Karpas-422 (cell line): ENCODE data around the gene CBFA2T2. TPM values are rescaled to one million over a fixed set of nuclear protein-coding genes. Genes with fewer than 3 reads are reported as not detected.
"Not testable (repeated sequence)": the region's sequence is repeated elsewhere in the genome, so short reads cannot be mapped to it uniquely, and the experiment has no call there.

Experiments used
- DNase-seq: peaks from one replicate; pipeline ENCODE4 v3.0.0-alpha.2; 2015
- H2AFZ ChIP-seq: fragments of 200-600 bp; sonication (generic); 2 replicates; pipeline ENCODE4 v1.6.1; 2014; ENCODE audit warnings: antibody characterized with exemption, low read length, mixed read lengths
- H3K27ac ChIP-seq: fragments of 200-600 bp; sonication (generic); 2 replicates; pipeline ENCODE4 v1.5.1; 2014; ENCODE audit warnings: mild to moderate bottlenecking, low read length, moderate library complexity
- H3K27me3 ChIP-seq: fragments of 200-600 bp; sonication (generic); 2 replicates; pipeline ENCODE4 v1.6.1; 2014; ENCODE audit warnings: low read length, mixed read lengths
- H3K36me3 ChIP-seq: fragments of 200-600 bp; sonication (generic); 2 replicates; pipeline ENCODE4 v1.6.1; 2014; ENCODE audit warnings: low read length, mixed read lengths; ENCODE audit not compliant: insufficient read depth
- H3K4me1 ChIP-seq: fragments of 200-600 bp; sonication (generic); 2 replicates; pipeline ENCODE4 v1.6.1; 2014; ENCODE audit warnings: mild to moderate bottlenecking, low read length, mixed read lengths
- H3K4me2 ChIP-seq: fragments of 200-600 bp; sonication (generic); 2 replicates; pipeline ENCODE4 v1.6.1; 2014; ENCODE audit warnings: low read length, low read depth, mild to moderate bottlenecking; ENCODE audit not compliant: poor library complexity, severe bottlenecking
- H3K4me3 ChIP-seq: fragments of 200-600 bp; sonication (generic); 2 replicates; pipeline ENCODE4 v1.5.1; 2014; ENCODE audit warnings: mild to moderate bottlenecking, antibody characterized with exemption, low read length, mixed read lengths
- H3K79me2 ChIP-seq: fragments of 200-600 bp; sonication (generic); 2 replicates; pipeline ENCODE4 v1.6.1; 2014; ENCODE audit warnings: mild to moderate bottlenecking, low read length, mixed read lengths
- H3K9ac ChIP-seq: fragments of 200-600 bp; sonication (generic); 2 replicates; pipeline ENCODE4 v1.6.0; 2014; ENCODE audit warnings: low read length
- H3K9me2 ChIP-seq: fragments of 200-600 bp; sonication (generic), shearing (Covaris generic); replicated peaks from 2 replicates; pipeline ENCODE4 v1.6.0; 2014; ENCODE audit warnings: mild to moderate bottlenecking, low read length, moderate library complexity; ENCODE audit not compliant: insufficient read depth
- H3K9me3 ChIP-seq: fragments of 300-700, 200-600 bp; sonication (generic); 2 replicates; pipeline ENCODE4 v1.6.1; 2014; ENCODE audit warnings: low read length, mixed read lengths
- H4K20me1 ChIP-seq: fragments of 200-600 bp; sonication (generic); 2 replicates; pipeline ENCODE4 v1.6.1; 2014; ENCODE audit warnings: mild to moderate bottlenecking, antibody characterized with exemption, low read length, low read depth; ENCODE audit not compliant: insufficient read depth
- total RNA-seq: library from RNA; depleted of rRNA; stranded (reverse); fragments of >200 nt; shearing (Covaris generic); gene quantifications from 2 replicates; pipeline ENCODE4 v1.2.3, GENCODE V29; 2014; ENCODE audit warnings: low replicate concordance

CBFA2T2 gene
- total RNA-seq, 1 experiment from 2014 or later: 54.8 TPM

DNA sequence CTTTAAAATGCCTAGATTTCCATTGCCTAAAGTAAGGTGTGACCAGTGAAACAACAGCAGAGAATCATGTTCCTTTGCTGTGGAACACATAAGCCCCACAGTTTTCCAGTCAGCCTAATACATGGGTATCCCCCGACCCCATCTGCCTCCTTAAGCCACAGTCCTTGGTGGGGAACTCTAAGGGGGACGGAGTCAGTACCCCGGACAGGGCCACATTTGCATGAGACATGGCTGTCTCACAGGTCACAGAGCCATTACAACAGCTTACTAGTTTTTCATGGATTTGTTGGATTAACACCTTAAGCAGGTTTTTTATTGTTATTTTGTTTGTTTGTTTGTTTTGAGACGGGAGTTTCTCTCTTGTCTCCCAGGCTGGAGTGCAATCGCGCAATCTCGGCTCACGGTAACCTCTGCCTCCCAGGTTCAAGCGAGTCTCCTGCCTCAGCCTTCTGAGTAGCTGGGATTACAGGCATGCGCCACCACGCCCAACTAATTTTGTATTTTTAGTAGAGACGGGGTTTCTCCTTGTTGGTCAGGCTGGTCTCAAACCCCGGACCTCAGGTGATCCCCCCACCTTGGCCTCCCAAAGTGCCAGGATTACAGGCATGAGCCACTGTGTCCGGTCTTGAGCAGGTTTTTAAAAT lies 157.2 kb downstream of the CBFA2T2 start:
- H3K36me3 ChIP-seq: peaks cover 26% of the 10 kb centered on the region; the same call in 1 of the 2 replicates
- H3K9me3 ChIP-seq, H3K79me2 ChIP-seq, H3K4me1 ChIP-seq, H3K9me2 ChIP-seq, H3K27ac ChIP-seq, H2AFZ ChIP-seq, H3K9ac ChIP-seq, DNase-seq, H3K4me2 ChIP-seq, H3K27me3 ChIP-seq, H4K20me1 ChIP-seq, H3K4me3 ChIP-seq: not testable (repeated sequence)

DNA sequence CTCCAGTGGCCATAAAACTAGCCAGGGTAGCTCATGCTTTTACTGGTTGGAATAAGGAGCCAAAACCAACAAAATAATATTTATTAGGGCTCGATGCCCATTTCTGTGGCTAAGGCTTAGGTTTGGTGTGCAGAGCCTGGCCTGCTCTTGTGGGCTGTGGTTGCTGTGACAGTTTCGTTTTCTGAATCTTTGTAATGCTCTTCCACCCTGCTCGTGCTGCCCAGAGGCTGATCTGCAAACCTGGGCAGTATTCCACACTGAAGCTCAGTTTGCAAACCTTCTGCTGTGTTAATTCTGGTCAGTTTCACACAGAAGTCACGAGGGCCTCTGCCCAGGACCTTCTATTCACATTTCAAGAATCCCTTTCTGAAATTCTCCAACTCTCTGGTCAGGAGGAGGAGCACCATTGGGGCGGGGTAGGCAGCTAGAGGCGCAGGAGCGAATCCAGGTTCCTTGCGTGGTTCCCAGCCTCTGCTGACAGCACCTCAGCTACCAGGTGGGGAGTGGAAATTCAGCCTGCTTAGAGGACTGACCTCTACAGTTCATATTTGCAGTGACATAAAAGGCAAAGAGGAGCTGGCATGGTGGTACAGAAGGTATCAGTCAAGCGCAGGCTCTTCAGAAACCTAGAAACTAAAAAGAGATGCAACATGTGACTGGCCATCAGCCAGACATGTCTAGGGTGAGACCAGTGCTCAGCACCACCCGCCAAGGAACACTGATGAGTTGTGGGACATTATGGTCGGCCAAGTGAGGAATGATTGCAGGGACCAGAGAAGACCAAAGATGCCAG lies 157.9 kb downstream of the CBFA2T2 start:
- DNase-seq: no peak
- H4K20me1 ChIP-seq: no peaks in the 10 kb centered on the region
- no peak overlapping the region for H3K4me3 ChIP-seq
- H3K9me2 ChIP-seq: no peaks in the 10 kb centered on the region
- peaks cover 26% of the 10 kb centered on the region; the same call in 1 of the 2 replicates for H3K36me3 ChIP-seq
- no peak overlapping the region; the same call in 1 of the 2 replicates for H3K27ac ChIP-seq
- no peaks in the 10 kb centered on the region for H3K79me2 ChIP-seq
- no peak overlapping the region for H3K4me2 ChIP-seq
- no peak overlapping the region for H2AFZ ChIP-seq
- H3K27me3 ChIP-seq: no peaks in the 10 kb centered on the region
- H3K9ac ChIP-seq: no peak overlapping the region
- H3K4me1 ChIP-seq: peaks cover 8% of the 10 kb centered on the region
- H3K9me3 ChIP-seq: no peaks in the 10 kb centered on the region

DNA sequence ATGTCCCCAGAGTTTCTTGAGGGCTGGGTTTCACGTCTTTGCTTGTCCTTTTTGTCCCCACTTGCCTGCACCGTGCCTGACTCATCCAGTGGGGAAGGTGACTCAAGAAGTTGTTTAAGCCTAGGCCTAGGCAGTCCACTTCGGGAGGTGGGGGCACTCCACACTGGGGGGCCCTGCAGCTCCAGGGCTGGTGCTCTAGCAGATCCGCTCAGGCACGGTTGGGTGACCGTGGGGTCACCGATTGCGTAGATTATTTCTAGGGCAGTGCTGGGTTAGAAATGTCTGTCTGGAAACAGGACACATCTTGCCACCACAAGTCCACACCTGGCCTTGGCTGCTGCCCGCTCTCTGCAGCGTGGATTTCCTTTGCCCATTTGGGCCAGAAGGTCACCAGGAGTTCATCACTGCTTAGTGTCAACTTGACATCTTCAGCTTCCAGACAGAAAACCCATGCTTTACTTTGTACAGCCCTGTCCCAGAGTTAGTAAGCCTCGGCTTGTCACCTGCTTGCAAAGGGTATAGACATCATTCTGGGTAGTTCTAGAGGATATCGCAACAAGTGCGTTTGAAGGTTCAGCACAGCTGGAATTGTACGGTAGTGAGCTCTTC lies 158.6 kb downstream of the CBFA2T2 start:
- Histone ChIP-seq H2AFZ (no peak overlapping the region), H3K27ac (no peak overlapping the region; the same call in 1 of the 2 replicates), H3K79me2 (no peaks in the 10 kb centered on the region), H3K9ac (no peak overlapping the region), H3K27me3 (no peaks in the 10 kb centered on the region), H3K4me1 (peaks cover 15% of the 10 kb centered on the region), H3K36me3 (peaks cover 21% of the 10 kb centered on the region; the same call in 1 of the 2 replicates), H3K9me2 (no peaks in the 10 kb centered on the region), H3K9me3 (no peaks in the 10 kb centered on the region), H3K4me3 (no peak overlapping the region), H4K20me1 (no peaks in the 10 kb centered on the region), H3K4me2 (no peak overlapping the region)
- no peak for DNase-seq

DNA sequence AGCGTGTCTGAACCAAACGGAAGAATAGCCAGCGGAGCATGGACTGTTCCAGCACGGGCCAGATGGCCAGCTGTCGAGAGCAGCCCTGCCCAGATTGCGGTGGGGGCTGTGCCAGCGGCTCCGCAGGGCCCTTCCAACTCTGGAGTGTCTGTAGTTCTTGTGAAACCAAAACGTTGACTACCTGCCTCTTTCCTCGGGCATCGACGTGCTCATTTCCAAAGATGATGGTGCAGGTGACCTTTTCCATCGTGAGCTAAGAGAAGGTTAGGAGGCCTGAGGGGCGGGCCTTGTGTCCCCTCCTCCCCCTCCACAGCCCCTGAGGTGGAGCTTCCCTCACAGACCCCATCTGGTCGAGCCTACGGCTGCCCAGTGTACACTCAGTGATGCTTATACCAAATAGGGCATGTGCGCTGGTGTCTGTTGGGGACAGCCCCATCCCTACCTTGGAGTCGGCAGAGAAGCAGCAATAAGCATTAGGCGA lies 159.3 kb downstream of the CBFA2T2 start:
- Histone ChIP-seq H3K27ac (no peak overlapping the region), H2AFZ (no peak overlapping the region), H3K79me2 (no peaks in the 10 kb centered on the region), H4K20me1 (no peaks in the 10 kb centered on the region), H3K36me3 (peaks cover 17% of the 10 kb centered on the region; the same call in 1 of the 2 replicates), H3K4me3 (no peak overlapping the region), H3K9me2 (no peaks in the 10 kb centered on the region), H3K27me3 (no peaks in the 10 kb centered on the region), H3K4me1 (peaks cover 22% of the 10 kb centered on the region), H3K4me2 (no peak overlapping the region), H3K9me3 (no peaks in the 10 kb centered on the region), H3K9ac (no peak overlapping the region)
- DNase-seq: no peak

DNA sequence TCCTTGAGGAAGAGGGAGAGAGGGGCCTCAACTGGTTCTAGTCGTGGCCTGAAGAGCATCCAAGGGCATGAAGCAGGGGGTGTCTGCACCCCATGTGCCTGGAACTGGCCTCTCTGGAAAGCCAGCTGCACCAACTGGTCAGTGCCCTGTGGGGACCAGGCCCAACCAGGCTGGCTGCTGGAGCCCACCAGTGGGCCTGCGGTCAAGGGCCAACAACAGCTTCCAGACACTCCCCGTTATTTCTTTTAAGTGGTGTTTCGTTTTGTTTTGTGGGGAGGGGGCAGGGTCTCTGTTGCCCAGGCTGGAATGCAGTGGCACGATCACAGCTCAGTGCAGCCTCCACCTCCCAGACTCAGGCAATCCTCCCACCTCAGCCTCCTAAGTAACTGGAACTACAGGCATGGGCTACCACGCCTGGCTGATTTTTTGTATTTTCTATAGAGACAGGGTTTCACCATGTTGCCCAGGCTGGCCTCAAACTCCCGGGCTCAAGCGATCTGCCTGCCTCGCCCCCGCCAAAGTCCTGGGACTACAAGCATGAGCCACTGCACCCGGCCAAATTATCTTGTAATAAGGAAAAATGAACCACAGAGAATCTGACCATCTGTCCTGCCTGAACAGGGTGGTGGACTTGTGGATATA lies 160.3 kb downstream of the CBFA2T2 start:
- Histone ChIP-seq H2AFZ (no peak overlapping the region), H3K4me3 (no peak overlapping the region), H3K9ac (no peak overlapping the region), H3K9me3 (no peaks in the 10 kb centered on the region), H3K4me1 (peaks cover 23% of the 10 kb centered on the region), H4K20me1 (no peaks in the 10 kb centered on the region), H3K4me2 (no peak overlapping the region), H3K9me2 (no peaks in the 10 kb centered on the region), H3K79me2 (no peaks in the 10 kb centered on the region), H3K27ac (no peak overlapping the region), H3K36me3 (peaks cover 9% of the 10 kb centered on the region; the same call in 1 of the 2 replicates), H3K27me3 (no peaks in the 10 kb centered on the region)
- DNase-seq: no peak

DNA sequence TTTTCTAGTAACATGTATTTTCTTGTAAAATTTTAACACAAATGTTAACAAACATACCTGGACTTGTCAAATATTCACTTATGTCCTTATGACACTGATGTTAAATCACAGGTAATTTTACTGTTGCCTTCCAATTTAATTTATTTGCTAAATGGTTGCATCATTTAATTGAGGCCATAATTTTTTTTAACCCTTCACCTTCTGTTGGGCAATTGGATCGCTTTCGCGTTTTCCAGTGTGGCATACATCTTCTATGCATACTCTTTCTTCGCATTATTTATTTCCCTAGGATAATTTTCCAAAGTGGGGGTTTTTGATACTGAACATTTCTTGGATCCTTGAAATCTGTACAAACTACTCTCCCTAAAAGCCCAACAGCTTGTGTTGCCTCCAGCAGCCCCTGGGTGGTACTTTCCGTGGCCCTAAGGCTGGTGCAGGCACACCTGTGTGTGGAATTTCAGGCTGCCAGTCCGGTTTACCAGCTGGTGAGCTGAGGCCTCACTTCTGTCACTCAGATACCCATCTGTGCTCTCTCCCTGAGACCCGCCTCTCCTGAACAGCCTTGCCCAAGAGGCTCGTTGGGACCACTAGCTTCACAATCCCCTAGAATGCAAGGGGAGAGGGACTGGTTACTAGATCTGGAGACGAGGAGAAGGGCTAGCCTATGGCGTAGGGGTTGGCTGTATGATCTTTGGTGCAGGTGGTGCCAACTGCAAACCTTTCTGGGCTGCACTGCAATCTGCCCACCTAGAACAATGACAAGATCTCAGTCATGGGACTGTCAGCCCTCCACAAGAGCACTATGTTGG lies 161.1 kb downstream of the CBFA2T2 start:
- Histone ChIP-seq H3K27ac (0 out of 2 replicates have a peak overlapping the region, but pooled peaks have one; percentile 14), H3K79me2 (no peaks in the 10 kb centered on the region), H3K4me2 (no peak overlapping the region), H3K4me1 (peaks cover 23% of the 10 kb centered on the region), H4K20me1 (no peaks in the 10 kb centered on the region), H3K9ac (no peak overlapping the region), H3K27me3 (no peaks in the 10 kb centered on the region), H3K9me2 (no peaks in the 10 kb centered on the region), H3K36me3 (0 out of 2 replicates have a peak, but pooled peaks cover 4% of the 10 kb centered on the region), H3K4me3 (no peak overlapping the region), H3K9me3 (no peaks in the 10 kb centered on the region), H2AFZ (no peak overlapping the region)
- DNase-seq: no peak

DNA sequence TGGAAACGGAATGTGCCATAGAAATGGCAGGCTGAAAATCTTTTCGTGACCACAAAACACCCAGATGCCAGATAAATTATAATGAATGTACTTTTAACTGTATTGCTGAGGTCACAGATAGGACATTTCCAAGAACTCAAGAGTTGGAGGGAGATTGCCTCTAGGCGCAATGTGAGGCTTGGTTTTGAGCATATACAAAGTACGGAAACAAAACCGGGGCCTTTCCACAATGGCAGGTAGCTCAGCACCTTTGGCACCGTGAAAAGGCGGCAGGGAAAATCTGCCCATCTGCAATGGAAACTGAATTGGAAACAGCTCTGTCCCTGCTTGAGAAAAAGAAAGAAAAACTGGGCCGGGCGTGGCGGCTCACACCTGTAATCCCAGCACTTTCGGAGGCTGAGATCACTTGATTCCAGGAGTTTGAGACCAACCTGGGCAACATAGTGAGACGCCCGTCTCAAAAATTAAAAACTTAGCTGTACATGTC lies 161.7 kb downstream of the CBFA2T2 start:
- no peak overlapping the region for H3K4me2 ChIP-seq
- H3K4me1 ChIP-seq: peaks cover 23% of the 10 kb centered on the region
- H2AFZ ChIP-seq: no peak overlapping the region

More for the DNA sequence above, 161.7 kb downstream of the CBFA2T2 start:
- DNase-seq: no peak
- Histone ChIP-seq H3K9ac (no peak overlapping the region), H3K79me2 (no peaks in the 10 kb centered on the region), H3K9me2 (no peaks in the 10 kb centered on the region), H3K36me3 (0 out of 2 replicates have a peak, but pooled peaks cover 4% of the 10 kb centered on the region), H4K20me1 (no peaks in the 10 kb centered on the region), H3K27ac (peak overlapping the region; percentile 73; the same call in 1 of the 2 replicates), H3K27me3 (no peaks in the 10 kb centered on the region), H3K9me3 (no peaks in the 10 kb centered on the region), H3K4me3 (no peak overlapping the region)
